Fibroblast of skin of left quadriceps (primary cell): ENCODE data around the gene SEM1.
"Not testable (repeated sequence)": the region's sequence is repeated elsewhere in the genome, so short reads cannot be mapped to it uniquely, and the experiment has no call there.

ENCODE experiments used
- DNase-seq, 2 experiments: peaks; one replicate each; pipeline ENCODE4 v3.0.0-alpha.2; 2013; ENCODE audit warnings: low read depth in 2 of 2

The SEM1 gene

GRCh38 chr7:96701258-96701657 is 8.4 kb downstream of the SEM1 start:
- DNase-seq = no peak

GRCh38 chr7:96700516-96700915 is 9.1 kb downstream of the SEM1 start:
- no peak for DNase-seq

- no peak for DNase-seq
Measured at GRCh38 chr7:96699219-96699871, 10.3 kb downstream of the SEM1 start.

GRCh38 chr7:96698449-96698848 is 11.2 kb downstream of the SEM1 start:
- not testable (repeated sequence) for DNase-seq

- DNase-seq = no peak
Measured at GRCh38 chr7:96697822-96698221, 11.8 kb downstream of the SEM1 start.

- no peak for DNase-seq
Measured at GRCh38 chr7:96695581-96695980, 14.1 kb downstream of the SEM1 start.

- DNase-seq = no peak
Measured at GRCh38 chr7:96694082-96694481, 15.6 kb downstream of the SEM1 start.

- DNase-seq = no peak
Measured at GRCh38 chr7:96691702-96692101, 17.9 kb downstream of the SEM1 start.

- DNase-seq = no peak
Measured at GRCh38 chr7:96689414-96689813, 20.2 kb downstream of the SEM1 start.

- peak; percentile 29 to 33 for DNase-seq
Measured at GRCh38 chr7:96686305-96686704, 23.3 kb downstream of the SEM1 start.

- no peak for DNase-seq
Measured at GRCh38 chr7:96685755-96686154, 23.9 kb downstream of the SEM1 start.

GRCh38 chr7:96685353-96685752 is 24.3 kb downstream of the SEM1 start:
- no peak for DNase-seq

GRCh38 chr7:96679886-96680285 is 29.8 kb downstream of the SEM1 start:
- DNase-seq = no peak

- no peak for DNase-seq
Measured at GRCh38 chr7:96676919-96677318, 32.7 kb downstream of the SEM1 start.

GRCh38 chr7:96675548-96675947 is 34.1 kb downstream of the SEM1 start:
- DNase-seq = no peak

GRCh38 chr7:96674565-96674964 is 35.1 kb downstream of the SEM1 start:
- DNase-seq = no peak

GRCh38 chr7:96671854-96672253 is 37.8 kb downstream of the SEM1 start:
- DNase-seq = no peak

GRCh38 chr7:96670338-96671289 is 39.0 kb downstream of the SEM1 start:
- DNase-seq = no peak

GRCh38 chr7:96669812-96670211 is 39.8 kb downstream of the SEM1 start:
- DNase-seq = no peak

- DNase-seq = no peak
Measured at GRCh38 chr7:96667026-96667425, 42.6 kb downstream of the SEM1 start.

GRCh38 chr7:96665689-96666088 is 44.0 kb downstream of the SEM1 start:
- DNase-seq = no peak

GRCh38 chr7:96664793-96665192 is 44.9 kb downstream of the SEM1 start:
- no peak for DNase-seq

GRCh38 chr7:96663871-96664445 is 45.7 kb downstream of the SEM1 start:
- DNase-seq = no peak
